ENCODE measurements around the gene C2orf81.
"Not testable (repeated sequence)": the region's sequence is repeated elsewhere in the genome, so short reads cannot be mapped to it uniquely, and the experiment has no call there.

The C2orf81 gene

DNA sequence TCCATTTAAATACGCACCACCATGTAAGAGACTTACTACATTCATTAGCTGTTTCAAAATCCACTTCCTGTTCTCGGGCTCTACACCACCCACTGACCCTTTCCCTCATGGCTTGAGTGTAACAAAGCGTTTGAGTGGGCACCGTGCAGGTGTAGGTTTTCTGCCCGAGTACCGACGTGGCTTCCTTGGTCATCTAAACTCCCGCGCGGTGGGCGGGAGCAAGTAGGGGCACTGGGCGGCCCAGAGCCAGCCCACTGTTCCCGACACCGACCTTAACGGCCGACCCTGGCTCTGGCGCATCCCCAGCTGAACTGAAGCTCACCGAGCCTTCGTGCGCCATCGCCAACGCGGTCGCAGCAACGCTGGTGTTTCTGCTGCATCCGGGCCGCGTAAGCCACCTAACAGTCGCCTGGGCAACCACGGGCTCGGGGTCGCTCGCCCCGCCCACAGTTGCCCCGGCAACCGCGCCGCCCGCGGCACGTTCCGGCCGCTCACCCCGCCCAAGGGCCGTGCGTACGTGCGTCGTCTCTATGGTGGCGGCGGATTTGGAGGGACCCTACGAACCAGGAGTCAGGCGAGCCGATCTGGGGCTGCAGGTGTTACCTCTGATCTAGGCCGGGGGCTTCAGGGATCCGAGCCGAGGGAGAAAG lies at the start of gene C2orf81, which contains the start of gene WDR54:
Gene C2orf81, minus strand, starts transcription at position 399 of the 650 bp plus-strand sequence. Its CDS starts 59 bp downstream, at position 340.
Gene WDR54, plus strand, starts transcription at position 510 of the 650 bp plus-strand sequence. CDS start 424 bp downstream, outside the sequence.
- DNase-seq (ENCODE audit: low spot score), result peak; percentile 95

GRCh38 chr2:74470742-74471141 lies 49.3 kb upstream of the C2orf81 start:
- DNase-seq (ENCODE audit: low spot score), result not testable (repeated sequence)

DNA sequence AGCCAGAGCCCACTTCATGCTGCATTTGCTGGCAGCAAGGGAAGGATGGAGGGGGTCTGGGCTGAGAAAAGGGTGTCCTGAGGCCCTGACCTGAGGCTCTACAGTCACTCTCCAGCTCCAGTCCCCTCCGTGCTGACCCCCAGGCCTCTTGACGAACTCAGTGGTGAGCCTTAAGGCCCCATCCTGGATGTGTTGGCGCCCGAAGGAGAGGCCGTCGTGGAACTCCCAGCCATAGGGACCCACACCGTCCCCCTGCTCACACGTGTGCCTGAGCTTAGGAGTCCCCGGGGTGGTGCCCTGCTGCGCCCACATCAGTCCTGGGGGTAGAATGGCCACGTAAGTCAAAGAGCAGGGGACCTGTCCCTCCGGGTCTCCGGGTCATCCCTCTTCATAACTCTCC lies 43.0 kb upstream of the C2orf81 start:
- no peak for DNase-seq (ENCODE audit: low spot score)

GRCh38 chr2:74462786-74463105 lies 41.3 kb upstream of the C2orf81 start:
- no peak for DNase-seq (ENCODE audit: low spot score)

DNA sequence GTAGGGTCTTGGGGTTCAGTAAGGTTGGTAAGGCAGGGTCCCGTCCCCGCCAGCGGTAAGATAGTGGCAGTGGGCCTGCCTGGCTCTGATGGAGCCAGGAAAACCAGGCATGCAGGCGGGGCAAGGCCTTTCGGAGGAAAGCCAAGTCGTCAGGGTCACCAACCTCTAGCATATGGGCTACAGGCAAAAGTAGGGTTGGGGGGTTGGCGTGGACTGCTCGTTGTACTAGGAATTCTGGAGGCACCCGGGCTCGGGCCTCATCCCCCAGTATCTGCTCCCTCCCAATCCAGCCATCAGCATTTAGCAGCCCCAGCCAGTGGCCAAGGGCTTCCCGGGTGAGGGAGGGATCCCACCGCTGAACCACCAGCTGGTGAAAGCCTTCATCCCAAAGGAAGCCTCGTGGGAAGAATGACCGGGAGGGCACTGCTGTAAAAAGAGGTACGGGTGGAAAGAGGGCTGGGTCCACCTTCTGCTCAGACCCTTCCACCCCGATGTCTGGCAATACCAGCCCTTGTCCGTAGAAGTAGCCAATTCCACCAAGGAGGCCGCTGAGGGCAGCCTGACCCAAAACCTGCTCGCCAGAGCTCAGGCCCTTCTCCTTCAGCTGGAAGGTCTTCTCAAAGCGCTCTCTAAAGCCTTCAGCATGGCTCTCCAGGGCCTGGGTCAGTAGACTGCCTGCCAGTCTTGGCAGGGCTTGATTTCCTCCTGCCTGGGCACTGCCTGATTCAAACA lies 40.8 kb upstream of the C2orf81 start:
- no peak for DNase-seq (ENCODE audit: low spot score)

- DNase-seq (ENCODE audit: low spot score), result no peak
These were observed 40.0 kb upstream of the C2orf81 start for GRCh38 chr2:74461187-74462053.

DNA sequence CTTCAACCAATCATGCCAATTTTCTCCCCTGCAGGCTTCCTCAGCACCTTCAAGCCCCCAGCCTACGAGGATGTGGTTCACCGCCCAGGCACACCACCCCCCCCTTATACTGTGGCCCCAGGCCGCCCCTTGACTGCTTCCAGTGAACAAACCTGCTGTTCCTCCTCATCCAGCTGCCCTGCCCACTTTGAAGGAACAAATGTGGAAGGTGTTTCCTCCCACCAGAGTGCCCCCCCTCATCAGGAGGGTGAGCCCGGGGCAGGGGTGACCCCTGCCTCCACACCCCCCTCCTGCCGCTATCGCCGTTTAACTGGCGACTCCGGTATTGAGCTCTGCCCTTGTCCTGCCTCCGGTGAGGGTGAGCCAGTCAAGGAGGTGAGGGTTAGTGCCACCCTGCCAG lies 38.8 kb upstream of the C2orf81 start:
- not testable (repeated sequence) for DNase-seq (ENCODE audit: low spot score)

DNA sequence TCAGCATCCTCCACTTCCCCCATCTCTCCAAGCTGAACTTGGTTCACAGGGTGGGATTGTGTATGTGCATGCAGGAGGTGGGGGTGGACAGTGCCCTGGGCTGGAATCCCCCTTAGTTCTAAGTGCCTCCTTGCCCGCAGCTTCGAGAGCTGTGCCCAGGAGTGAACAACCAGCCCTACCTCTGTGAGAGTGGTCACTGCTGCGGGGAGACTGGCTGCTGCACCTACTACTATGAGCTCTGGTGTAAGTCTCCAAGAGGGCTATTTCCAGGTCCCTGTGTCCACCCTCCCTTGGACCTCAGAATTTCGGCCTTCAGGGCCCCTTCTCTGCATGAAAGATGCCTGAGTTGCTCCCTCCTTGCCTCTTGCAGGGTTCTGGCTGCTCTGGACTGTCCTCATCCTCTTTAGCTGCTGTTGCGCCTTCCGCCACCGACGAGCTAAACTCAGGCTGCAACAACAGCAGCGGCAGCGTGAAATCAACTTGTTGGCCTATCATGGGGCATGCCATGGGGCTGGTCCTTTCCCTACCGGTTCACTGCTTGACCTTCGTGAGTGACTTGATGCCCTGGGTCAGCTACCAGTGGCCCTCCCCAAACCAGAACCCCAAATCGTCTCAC lies 38.2 kb upstream of the C2orf81 start:
- DNase-seq (ENCODE audit: low spot score), result not testable (repeated sequence)

- no peak for DNase-seq (ENCODE audit: low spot score)
These were observed 37.5 kb upstream of the C2orf81 start for GRCh38 chr2:74458938-74459363.

DNA sequence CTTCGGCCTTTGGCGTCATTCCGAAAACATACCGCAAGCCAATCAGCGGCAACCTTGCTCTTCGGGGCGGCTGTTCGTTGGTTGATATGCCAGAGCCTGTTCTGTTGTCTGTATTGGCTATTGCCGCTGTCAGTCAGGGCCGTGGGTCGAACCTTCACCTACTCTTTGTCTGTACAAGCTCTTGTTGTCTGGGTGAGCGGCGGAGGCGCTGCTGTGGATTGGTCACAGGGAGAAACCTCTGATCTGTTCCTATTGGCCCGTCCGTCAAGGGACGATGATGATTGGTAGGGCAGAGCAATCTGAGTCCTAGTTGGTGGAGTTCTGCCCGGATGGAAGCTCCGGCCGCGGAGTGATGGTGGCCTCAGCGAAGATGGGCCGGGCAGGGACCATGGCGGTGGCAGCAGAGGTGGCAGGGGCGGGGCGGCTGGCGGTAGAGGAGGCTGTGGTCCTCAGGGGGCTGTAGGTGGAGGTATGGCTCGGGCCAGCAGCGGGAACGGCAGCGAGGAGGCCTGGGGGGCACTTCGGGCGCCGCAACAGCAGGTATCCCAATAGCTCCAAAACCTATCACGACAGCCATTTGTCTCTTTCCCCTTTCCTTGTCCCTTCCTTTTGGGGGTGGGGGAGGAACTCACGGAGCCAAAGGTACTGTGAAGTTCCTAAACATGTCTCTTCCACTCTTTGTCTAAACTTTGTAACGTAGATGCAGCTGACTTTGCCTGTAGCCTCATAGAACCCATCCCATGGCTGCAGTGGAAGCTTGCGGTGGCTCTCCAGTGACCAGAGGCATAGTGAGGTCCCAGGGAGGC lies 36.9 kb upstream of the C2orf81 start, which contains the start of gene WBP1:
Gene WBP1, plus strand, starts transcription at position 307 of the 806 bp plus-strand sequence. Its CDS starts 165 bp downstream, at position 472.
- DNase-seq (ENCODE audit: low spot score), result peak; percentile 98

DNA sequence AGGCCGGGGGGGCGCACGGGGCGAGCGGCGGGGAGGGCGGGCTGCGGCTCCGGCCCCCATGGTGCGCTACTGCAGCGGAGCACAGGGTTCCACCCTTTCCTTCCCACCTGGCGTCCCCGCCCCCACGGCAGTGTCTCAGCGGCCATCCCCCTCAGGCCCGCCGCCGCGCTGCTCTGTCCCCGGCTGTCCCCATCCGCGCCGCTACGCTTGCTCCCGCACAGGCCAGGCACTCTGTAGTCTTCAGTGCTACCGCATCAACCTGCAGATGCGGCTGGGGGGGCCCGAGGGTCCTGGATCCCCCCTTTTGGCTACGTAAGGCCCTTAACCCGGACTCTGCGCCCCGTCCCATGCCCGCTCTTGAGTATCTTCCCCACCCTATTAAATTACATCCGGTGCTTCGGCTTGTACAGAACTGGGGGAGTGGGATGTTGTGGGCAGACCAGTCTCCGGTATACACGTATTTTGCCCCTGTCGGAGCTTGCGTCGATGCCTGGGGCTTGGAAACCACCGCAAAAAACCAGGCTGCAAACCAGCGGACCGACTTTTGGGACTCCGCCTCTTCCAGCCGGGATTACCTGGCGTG lies 36.2 kb upstream of the C2orf81 start:
- peak; percentile 84 for DNase-seq (ENCODE audit: low spot score)

DNA sequence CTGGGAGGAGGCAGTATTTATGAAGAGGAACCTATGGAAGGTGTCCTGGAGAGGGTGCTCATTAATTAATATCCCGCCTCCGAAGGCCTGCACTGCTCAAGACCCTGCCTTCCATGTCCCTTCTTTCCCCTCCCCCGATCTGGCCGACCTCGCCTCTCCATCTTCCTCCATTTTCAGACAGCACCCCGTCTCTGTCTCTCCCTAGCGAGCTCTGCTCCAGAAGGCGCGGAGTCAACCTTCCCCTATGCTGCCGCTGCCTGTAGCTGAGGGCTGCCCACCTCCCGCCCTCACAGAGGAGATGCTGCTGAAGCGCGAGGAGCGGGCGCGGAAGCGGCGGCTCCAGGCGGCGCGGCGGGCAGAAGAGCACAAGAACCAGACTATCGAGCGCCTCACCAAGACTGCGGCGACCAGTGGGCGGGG lies 35.7 kb upstream of the C2orf81 start:
- DNase-seq (ENCODE audit: low spot score), result no peak

DNA sequence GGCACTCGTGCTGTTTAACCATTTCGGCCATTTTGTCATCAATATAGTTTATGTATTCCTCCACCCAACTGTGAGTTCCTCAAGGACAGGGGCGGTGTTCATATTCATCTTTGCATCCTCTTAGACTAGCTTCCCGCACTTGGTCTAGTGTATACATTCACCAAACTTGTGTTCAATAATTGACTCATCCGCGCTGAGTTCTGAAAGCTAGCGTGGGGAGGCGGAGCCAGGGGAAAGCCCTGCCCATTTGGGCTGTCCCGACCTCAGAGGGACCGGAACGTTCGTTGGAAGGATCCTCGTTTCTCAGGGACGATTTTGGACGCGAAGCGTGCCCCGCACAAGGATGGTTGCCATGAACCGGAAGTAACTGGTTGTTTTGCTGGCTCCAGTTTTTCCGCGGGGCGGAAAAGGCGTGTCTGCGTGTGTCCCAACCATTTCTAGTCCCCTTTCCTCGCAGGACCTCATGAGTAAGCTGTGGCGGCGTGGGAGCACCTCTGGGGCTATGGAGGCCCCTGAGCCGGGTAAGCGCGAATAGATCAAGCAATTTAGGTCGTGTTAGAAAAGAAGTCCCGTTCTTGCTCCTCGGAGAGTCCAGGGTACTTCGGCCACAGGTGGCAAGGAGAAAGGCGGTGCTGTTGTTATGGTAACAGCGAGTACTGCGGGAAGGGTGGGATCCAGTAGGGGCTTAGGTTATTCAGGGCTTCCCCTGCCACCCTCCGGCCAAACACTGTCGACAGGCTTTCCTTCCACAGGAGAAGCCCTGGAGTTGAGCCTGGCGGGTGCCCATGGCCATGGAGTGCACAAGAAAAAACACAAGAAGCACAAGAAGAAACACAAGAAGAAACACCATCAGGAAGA lies 33.5 kb upstream of the C2orf81 start, which contains the start of gene INO80B:
Gene INO80B, plus strand, starts transcription at position 434 of the 858 bp plus-strand sequence. Its CDS starts 30 bp downstream, at position 464.
- DNase-seq (ENCODE audit: low spot score), result peak; percentile 86

DNA sequence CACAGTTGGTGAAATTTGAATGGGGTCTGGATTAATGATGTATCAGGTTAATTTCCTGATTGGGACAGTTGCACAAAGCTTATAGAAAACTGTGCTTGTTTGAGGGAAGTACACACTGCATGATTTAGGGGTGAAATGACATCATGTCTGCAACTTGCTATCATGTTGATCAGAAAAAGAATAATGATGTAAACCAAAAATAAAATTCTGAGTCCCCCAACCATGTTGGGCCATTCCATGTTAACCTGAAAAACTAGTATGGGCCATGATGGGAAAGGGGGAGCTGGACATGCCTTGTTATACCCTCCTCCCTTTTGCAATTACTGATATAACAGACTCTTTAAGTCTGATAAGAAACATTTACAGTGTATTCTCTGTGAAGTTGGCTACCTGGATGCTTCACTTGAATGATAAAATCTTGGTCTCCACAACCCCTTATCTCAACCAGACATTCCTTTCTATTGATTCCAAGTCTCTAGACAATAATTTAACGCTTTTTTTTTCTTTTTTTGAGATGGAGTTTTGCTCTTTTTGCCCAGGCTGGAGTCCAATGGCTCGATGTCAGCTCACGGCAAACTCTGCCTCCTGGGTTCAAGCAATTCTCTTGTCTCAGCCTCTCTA lies 29.3 kb upstream of the C2orf81 start:
- no peak for DNase-seq (ENCODE audit: low spot score)

- DNase-seq (ENCODE audit: low spot score), result no peak
These were observed 27.4 kb upstream of the C2orf81 start for GRCh38 chr2:74448771-74449170.

DNA sequence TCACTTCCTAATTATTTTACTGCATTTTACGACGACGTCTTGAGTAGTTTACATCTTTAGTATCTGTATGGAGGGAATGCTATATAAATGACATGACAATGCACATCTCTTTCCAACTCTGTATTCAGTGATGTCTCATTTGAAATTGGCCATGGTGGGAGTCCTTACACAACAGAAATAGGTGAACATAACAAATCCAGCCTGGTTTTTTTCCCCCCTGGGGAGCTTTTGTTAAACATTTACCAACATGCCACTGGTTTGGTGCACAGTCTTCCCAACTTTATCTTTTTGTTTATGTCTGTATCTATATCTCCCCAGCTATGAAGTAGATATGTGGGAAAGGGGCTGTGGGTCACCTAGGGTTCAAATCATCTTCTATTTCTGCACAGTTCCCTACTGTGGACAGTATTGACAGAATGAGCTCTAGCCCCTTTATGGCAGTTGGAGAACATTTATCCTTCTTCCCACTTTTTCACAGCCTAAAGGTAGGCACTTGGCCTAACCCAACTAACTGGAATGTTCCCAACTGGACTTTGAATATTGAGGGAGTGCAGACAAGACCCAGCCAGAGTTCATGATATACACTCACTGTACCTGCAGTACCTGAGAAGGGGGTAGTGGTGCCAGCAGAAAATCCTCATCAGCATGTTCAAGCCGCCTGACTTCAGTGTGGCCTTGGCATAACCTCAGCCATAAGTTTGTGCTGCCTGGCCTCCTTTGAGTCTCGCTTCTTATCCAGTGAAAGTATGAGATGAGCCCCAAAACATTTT lies 26.0 kb upstream of the C2orf81 start:
- no peak for DNase-seq (ENCODE audit: low spot score)

DNA sequence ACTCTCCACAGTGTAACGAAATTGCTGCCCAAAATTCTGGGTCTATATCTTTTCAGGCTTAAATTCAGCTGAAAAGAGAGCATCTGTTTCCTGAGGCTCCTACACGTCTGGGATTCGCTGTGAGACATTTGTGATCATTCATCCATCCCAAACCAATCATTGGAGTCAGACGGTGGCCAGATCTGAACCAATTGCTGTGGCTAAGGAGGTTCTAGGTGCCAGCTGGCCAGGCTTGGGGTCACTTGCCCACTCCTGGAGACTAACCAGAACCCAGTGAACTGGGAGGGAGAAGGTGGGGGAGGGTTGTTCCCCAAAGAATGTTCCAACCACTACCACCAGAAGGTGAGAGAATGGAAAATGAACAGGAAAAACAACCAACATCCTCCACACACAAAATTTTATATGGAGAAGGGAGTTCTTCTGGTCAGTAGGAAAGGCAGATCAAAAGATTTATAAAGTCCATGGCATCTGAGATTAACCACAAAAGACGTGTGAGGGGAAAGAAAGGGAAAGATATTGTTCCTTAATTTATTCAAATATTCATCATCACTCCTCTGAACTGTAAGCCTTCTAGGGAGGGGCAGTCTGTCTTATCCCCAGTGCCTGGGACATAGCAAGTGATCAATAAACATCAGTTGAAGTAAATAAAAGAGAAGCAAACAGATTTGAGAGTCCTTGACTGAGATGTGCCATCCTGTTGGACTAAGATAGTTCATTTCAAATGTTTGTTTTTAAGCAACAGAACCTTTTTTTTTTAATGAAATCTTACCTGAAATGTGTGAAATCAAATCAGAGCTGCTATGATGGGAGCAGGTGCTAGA lies 23.3 kb upstream of the C2orf81 start:
- DNase-seq (ENCODE audit: low spot score), result no peak

Measured in germinal center (tissue), 1 donor.